HuH-7.5 (cell line): ENCODE results near the gene USP46.

ENCODE experiments used
- DNase-seq: peaks from one replicate; pipeline ENCODE4 v3.0.0; 2011; ENCODE audit warnings: low spot score

The USP46 gene

DNA sequence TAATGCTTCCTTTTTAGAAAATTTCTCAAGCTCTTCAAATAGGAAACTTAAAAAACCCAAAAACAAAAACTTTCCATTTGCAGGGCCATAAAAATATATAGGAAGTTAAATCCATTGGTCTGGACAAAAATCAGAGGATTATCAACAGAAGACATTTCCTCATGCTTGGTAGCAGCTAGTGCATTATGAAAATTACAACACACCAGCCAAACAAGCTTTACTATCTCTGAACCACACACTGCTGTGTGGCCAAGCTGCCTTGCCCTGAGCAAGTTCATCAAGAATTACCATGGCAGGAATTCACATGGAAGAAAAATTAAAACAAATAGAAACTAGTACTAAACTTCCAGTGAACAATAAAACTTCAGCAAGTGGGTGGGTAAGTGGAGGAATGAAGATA lies 3.6 kb downstream of the USP46 start:
- DNase-seq, result no peak

GRCh38 chr4:52651996-52652672 lies 7.0 kb downstream of the USP46 start:
- no peak for DNase-seq

GRCh38 chr4:52648836-52649235 lies 10.3 kb downstream of the USP46 start:
- no peak for DNase-seq

GRCh38 chr4:52646741-52647140 lies 12.4 kb downstream of the USP46 start:
- DNase-seq, result no peak

GRCh38 chr4:52646096-52646495 lies 13.0 kb downstream of the USP46 start:
- no peak for DNase-seq

- no peak for DNase-seq
Observed at GRCh38 chr4:52645300-52645699, 13.8 kb downstream of the USP46 start.

DNA sequence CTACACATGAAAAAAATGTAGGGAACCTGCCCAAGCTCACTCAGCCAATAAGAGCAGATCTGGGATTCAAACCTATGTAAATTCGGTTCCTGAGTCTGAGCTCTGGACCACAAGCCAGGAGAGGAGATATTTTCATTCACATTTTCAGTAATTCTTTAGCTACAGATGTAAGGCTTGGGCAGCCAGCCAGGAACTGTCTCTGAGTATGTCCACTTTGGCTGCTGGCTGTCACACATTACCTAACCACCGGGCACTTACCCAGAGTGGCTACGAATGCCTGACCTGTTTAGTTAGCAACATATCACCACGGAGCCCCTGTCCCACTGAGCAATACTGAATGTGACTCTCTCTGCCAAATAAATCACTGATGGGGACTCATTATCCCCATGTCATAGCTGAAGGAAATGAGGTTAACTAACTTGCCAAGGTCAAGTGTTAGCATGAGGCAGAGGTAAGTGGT lies 15.3 kb downstream of the USP46 start:
- no peak for DNase-seq

- DNase-seq, result no peak
Observed at GRCh38 chr4:52643190-52643589, 15.9 kb downstream of the USP46 start.

- no peak for DNase-seq
Observed at GRCh38 chr4:52641854-52642563, 17.1 kb downstream of the USP46 start.

GRCh38 chr4:52640808-52641565 lies 18.1 kb downstream of the USP46 start:
- no peak for DNase-seq

GRCh38 chr4:52638717-52639116 lies 20.4 kb downstream of the USP46 start:
- no peak for DNase-seq

- no peak for DNase-seq
Observed at GRCh38 chr4:52637116-52637515, 22.0 kb downstream of the USP46 start.

DNA sequence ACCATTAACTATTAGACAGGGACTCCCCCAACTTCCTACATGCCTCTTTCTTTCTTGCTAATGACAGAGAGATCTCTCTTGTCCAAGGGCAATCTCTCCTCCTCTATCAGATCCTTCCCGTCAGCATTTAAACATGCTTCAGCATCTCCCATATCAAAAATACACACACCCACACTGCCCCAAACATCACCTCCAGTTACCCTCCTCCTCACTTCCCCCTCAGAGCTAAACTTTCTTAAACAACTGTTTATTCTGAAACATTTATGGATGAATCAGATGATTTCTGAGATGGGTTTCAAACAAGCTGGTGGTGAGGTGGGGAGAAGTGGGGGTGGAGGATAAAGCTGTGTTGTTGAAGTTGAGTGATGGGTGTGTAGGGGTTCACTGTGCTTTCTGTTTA lies 23.5 kb downstream of the USP46 start:
- DNase-seq, result no peak

- DNase-seq, result no peak
Observed at GRCh38 chr4:52635130-52635529, 24.0 kb downstream of the USP46 start.

DNA sequence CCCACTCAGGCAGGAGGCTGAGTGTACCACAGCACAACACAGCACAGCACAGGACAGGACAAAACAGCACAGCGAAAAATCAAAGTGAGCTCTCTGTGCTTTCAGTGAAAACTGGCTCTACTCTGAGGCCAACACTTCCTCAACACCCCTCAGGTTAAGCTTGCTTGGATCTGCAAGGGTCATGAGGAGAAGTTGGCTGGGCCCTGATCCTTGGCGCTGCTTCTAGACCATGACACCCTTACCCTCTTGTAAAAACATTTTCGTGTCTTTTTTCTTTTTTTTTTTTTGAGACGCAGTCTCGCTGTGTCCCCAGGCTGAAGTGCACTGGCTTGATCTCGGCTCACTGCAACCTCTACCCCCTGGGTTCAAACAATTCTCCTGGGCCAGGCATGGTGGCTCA lies 25.3 kb downstream of the USP46 start:
- DNase-seq, result no peak

DNA sequence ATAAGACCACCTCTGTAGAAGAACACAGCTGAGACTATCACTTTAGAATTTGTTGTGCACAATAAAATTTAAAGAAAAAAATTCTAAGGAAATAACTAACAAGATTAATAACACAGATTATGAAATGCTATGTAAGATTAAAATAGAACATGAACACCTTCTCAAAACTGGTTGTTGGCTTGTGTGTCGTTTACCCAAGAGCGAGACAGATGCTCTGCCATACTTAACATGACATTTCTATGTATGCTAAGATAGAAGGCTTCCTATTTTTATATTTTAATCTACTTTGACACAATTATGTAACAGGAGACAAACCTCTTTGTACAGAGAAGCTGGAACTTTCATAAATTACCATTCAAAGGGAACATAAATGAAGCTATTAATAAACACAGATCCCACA lies 30.1 kb downstream of the USP46 start:
- no peak for DNase-seq

DNA sequence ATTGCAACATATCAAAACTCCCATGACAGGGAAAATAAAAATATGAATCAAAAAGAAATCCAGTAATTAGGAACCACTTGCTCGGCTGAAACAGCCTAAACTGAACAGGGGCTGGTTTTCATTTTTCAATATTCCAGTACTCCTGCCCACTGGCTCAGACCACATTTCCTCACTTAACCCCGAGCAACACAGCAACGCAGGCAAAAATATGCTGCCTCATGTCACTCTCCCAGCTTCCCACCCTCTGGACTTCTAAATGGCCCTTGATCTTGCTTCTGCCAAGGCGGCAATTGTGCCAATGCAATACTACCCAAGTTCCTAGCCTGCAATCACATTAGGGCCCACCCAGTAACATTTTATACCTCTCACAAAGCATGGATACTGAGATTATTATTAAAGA lies 30.6 kb downstream of the USP46 start:
- no peak for DNase-seq

DNA sequence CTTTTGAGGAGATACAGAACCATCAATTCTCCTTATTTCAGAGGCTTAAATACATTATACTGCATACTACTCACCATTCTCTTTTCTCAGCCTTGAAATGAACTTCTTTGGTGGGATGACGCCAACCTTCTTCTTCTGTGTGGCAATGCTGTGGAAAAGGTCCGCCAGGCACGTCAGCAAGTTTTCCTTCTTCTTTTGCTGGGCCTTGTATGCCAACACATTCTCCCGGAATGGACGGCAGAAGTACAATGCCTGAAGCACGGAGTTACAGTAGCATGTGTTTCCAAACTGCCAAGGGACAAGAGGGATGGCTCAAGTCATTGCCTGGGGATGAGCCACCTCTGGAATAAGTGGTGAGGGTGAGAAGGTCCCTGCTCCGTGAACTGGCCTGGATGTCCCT lies 31.2 kb downstream of the USP46 start:
- DNase-seq, result no peak

DNA sequence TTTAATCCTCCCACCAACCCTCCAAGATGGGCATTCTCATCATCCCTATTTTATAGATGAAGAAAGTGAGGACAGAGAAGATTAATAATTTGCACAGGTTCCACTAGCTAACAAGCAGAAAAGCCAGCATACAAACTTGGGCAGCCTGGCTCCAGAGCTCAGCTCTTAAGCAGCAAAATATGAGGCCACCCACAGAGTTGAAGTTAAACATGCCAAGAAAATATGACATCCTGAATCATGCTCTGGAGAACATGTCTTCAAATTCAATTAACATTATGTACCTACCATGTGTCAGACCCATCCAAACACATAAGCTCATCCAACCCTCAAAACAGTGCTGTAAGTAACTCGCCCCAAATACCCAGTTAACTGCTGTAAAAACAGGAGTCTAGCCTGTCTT lies 33.9 kb downstream of the USP46 start:
- no peak for DNase-seq

DNA sequence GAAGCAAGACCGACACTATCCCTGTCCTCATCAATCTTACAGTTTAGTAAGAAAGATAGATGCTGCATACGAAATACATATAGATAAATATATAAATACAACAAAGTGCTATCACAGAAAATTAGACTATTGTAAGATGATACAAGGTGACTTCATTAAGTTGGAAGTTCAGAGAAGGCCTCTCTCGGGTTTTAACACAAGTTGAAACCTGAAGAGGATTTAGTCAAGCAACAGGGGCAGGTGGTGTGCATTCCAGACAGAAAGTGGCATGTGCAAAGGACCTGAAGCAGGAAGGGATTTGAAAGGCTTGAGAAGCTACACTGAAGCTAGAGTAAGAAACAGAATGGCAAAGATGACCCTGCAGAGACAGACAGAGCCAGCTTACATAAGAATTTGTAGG lies 36.5 kb downstream of the USP46 start:
- no peak for DNase-seq

- DNase-seq, result no peak
Observed at GRCh38 chr4:52621567-52621966, 37.5 kb downstream of the USP46 start.

DNA sequence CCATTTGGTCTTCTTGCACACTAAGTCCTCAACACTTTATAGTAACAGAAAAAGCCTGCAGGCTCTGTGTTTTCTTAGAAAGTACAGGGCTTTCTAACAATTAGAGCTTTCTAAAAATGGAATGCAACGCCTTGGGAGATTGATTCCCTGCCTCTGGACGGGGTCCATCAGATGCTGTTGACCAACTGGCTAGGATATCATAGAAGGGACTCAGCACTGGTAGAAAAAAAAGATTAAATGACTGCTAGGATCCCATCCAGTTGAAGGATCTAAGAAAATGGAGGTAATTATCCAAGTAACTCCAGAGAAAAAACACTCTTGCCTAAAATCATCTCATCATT lies 39.5 kb downstream of the USP46 start:
- DNase-seq, result no peak
